Endothelial cell of umbilical vein (primary cell): ENCODE measurements around the gene RUVBL1. TPM values are rescaled to one million over a fixed set of nuclear protein-coding genes. Genes with fewer than 3 reads are reported as not detected.

Experiments
- BruUV-seq: library from RNA; stranded (reverse); fragments of 400-500 nt; replicated peaks from 2 replicates; lab custom pipeline; 2021; lab: Mats Ljungman, UMichigan
- CTCF ChIA-PET: fragments of 300-600, 350-600 bp; sonication (Branson Sonifier 250); formaldehyde crosslinking; loops from one replicate; lab custom pipeline; 2021; ENCODE audit warnings: antibody characterized with exemption, inconsistent platforms; lab: Charles Lee
- POLR2A ChIA-PET: fragments of 300-600, 350-600 bp; sonication (Branson Sonifier 250); formaldehyde crosslinking; loops from one replicate; lab custom pipeline; 2021; ENCODE audit warnings: antibody characterized with exemption, inconsistent platforms; lab: Charles Lee
- DNase-seq: peaks from one replicate; pipeline ENCODE4 v3.0.0-alpha.2; 2011; ENCODE audit warnings: low read depth, low spot score
- FAIRE-seq: peaks from 2 replicates; lab custom pipeline; 2011; peaks lifted over from hg19 to GRCh38; lab: Jason Lieb, UNC
- H2AFZ ChIP-seq: 2 replicates; pipeline ENCODE4 v1.6.0; 2012; ENCODE audit warnings: low read depth, low read length, control low read depth, inconsistent platforms
- H3K27ac ChIP-seq: 2 replicates; pipeline ENCODE4 v1.5.1; 2011; ENCODE audit warnings: low read depth, mild to moderate bottlenecking, control low read depth, low read length, moderate library complexity; ENCODE audit not compliant: insufficient read depth
- H3K27me3 ChIP-seq, 2 experiments: 2 replicates each; pipeline versions ENCODE4 v1.6.0 to v1.6.1; 2011; ENCODE audit warnings: low read length in 2 of 2, mixed read lengths in 1 of 2; ENCODE audit not compliant: control insufficient read depth in 2 of 2, insufficient read depth in 2 of 2
- H3K36me3 ChIP-seq, 2 experiments: 2 replicates in 1 of 2; 3 replicates in 1 of 2; pipeline ENCODE4 v1.5.1; 2011; ENCODE audit warnings: low read length in 2 of 2, mild to moderate bottlenecking in 1 of 2, moderate library complexity in 1 of 2; ENCODE audit not compliant: control insufficient read depth in 2 of 2, insufficient read depth in 2 of 2; ENCODE audit errors: extremely low read depth in 1 of 2
- H3K4me1 ChIP-seq: 3 replicates; pipeline ENCODE4 v1.5.1; 2011; ENCODE audit warnings: mild to moderate bottlenecking, low read length; ENCODE audit not compliant: control insufficient read depth, insufficient read depth; ENCODE audit errors: extremely low read depth
- H3K4me2 ChIP-seq: 2 replicates; pipeline ENCODE4 v1.6.1; 2011; ENCODE audit warnings: low read length, control low read depth, mixed read lengths; ENCODE audit not compliant: insufficient read depth
- H3K4me3 ChIP-seq, 3 experiments: fragments of 200-600 bp in 1 of 3; sonication (generic), shearing (Covaris generic) in 1 of 3; replicated peaks in 1 of 3; 2 replicates each; pipeline ENCODE4 v1.5.1; 2011 to 2016; ENCODE audit warnings: control low read depth in 3 of 3, low read length in 3 of 3, mild to moderate bottlenecking in 2 of 3, inconsistent platforms in 1 of 3, low read depth in 1 of 3, moderate library complexity in 1 of 3; ENCODE audit not compliant: insufficient read depth in 1 of 3
- H3K79me2 ChIP-seq: 2 replicates; pipeline ENCODE4 v1.6.0; 2012; ENCODE audit warnings: low read length, inconsistent platforms; ENCODE audit not compliant: control insufficient read depth, insufficient read depth
- H3K9ac ChIP-seq: replicated peaks from 2 replicates; pipeline ENCODE3; 2011; ENCODE audit warnings: low read length, control low read depth; ENCODE audit not compliant: insufficient read depth; ENCODE audit errors: extremely low read depth
- H3K9me1 ChIP-seq: replicated peaks from 3 replicates; pipeline ENCODE4 v1.6.0; 2011; ENCODE audit warnings: mild to moderate bottlenecking, low read length; ENCODE audit not compliant: control insufficient read depth, insufficient read depth; ENCODE audit errors: extremely low read depth
- H3K9me3 ChIP-seq: replicated peaks from 2 replicates; pipeline ENCODE4 v1.5.1; 2012; ENCODE audit warnings: low read length, inconsistent platforms; ENCODE audit not compliant: control insufficient read depth, insufficient read depth
- H4K20me1 ChIP-seq: replicated peaks from 2 replicates; pipeline ENCODE3; 2011; ENCODE audit warnings: mild to moderate bottlenecking, low read length; ENCODE audit not compliant: control insufficient read depth, insufficient read depth; ENCODE audit errors: extremely low read depth
- EZH2 ChIP-seq: IDR thresholded peaks from 2 replicates; pipeline ENCODE4 v1.6.1; 2012; ENCODE audit warnings: borderline replicate concordance, low read depth, mild to moderate bottlenecking, moderate library complexity, low read length, inconsistent platforms; ENCODE audit not compliant: severe bottlenecking
- FOS ChIP-seq: IDR thresholded peaks from 2 replicates; pipeline ENCODE4 v1.6.1; 2011; ENCODE audit warnings: mild to moderate bottlenecking, low read length, moderate library complexity, borderline replicate concordance; ENCODE audit not compliant: insufficient read depth
- GATA2 ChIP-seq: IDR thresholded peaks from 2 replicates; pipeline ENCODE4 v1.7.0; 2011; ENCODE audit warnings: low read depth, mild to moderate bottlenecking, moderate library complexity, mixed read lengths, low read length; ENCODE audit not compliant: insufficient read length, insufficient read depth
- JUN ChIP-seq: IDR thresholded peaks from 2 replicates; pipeline ENCODE4 v1.6.1; 2011; ENCODE audit warnings: borderline replicate concordance, low read depth; ENCODE audit not compliant: insufficient read length, insufficient read depth
- MAX ChIP-seq: IDR thresholded peaks from 2 replicates; pipeline ENCODE4 v1.6.1; 2011; ENCODE audit not compliant: insufficient read depth, insufficient read length
- MYC ChIP-seq: IDR thresholded peaks from one replicate; pipeline ENCODE4 v1.6.1; 2011; ENCODE audit warnings: mild to moderate bottlenecking, low read depth, low read length
- POLR2A ChIP-seq: IDR thresholded peaks from 2 replicates; pipeline ENCODE4 v1.6.1; 2012; ENCODE audit warnings: low read depth, mild to moderate bottlenecking, control low read depth, low read length
- POLR2AphosphoS5 ChIP-seq: IDR thresholded peaks from 2 replicates; pipeline ENCODE4 v1.6.1; 2012; ENCODE audit warnings: low read depth, mild to moderate bottlenecking, control low read depth, low read length, moderate library complexity; ENCODE audit not compliant: insufficient read depth
- dilution Hi-C: fragments of 300-500 bp; cut with MboI; formaldehyde crosslinking; loops from one replicate; pipeline ENCODE4 v1.15.0; 2019; ENCODE audit warnings: low sequenced_read_pairs; ENCODE audit not compliant: extremely low pct_ligation_motif_present
- intact Hi-C: fragments of 100-400 bp; cut with micrococcal nuclease; formaldehyde crosslinking; loops from one replicate; pipeline ENCODE4 v1.10.0; 2022
- polyA plus RNA-seq, 4 experiments: library from polyadenylated mRNA; depleted of rRNA in 3 of 4; stranded (reverse) in 3 of 4; unstranded in 1 of 4; fragments of >200 nt; gene quantifications; 2 replicates each; pipeline versions ENCODE4 v1.2.1 to v1.2.3, GENCODE V29; 2011 to 2012; ENCODE audit warnings: missing spikeins in 1 of 4
- total RNA-seq: library from RNA; stranded (reverse); gene quantifications from 2 replicates; pipeline ENCODE4 v1.2.3, GENCODE V29; 2021
- TF ChIP-seq, protein P1 (sequence below), 2 donors: IDR thresholded peaks; 1 replicate in 1 of 2; 2 replicates in 1 of 2; pipeline ENCODE4 v1.5.1; 2011; ENCODE audit warnings: low read length in 2 of 2, mild to moderate bottlenecking in 2 of 2, moderate library complexity in 2 of 2, control low read depth in 1 of 2, inconsistent platforms in 1 of 2, low read depth in 1 of 2; ENCODE audit not compliant: insufficient read depth in 1 of 2; ENCODE audit errors: extremely low read depth in 1 of 2

RUVBL1 gene
- total and polyA plus RNA-seq, 2 donors (not counting 3 experiments of a cell fraction or from before 2014, with no cell fraction given), result 52.5 to 58.5 TPM

GRCh38 chr3:128166971-128167453 is 43.4 kb upstream of the RUVBL1 start:
- H3K9ac ChIP-seq, result no peak overlapping the region
- no TSS peak for BruUV-seq
- FAIRE-seq, result no peak
- no peak overlapping the region for H3K4me2 ChIP-seq
- no peaks in the 10 kb centered on the region for H3K27me3 ChIP-seq
- intact Hi-C loops, result no loop called here
- TF ChIP-seq EZH2 (no peak), POLR2A (no peak), JUN (no peak), MYC (no peak), FOS (no peak), MAX (no peak), GATA2 (no peak), POLR2AphosphoS5 (no peak)
- TF ChIP-seq, protein P1, sequence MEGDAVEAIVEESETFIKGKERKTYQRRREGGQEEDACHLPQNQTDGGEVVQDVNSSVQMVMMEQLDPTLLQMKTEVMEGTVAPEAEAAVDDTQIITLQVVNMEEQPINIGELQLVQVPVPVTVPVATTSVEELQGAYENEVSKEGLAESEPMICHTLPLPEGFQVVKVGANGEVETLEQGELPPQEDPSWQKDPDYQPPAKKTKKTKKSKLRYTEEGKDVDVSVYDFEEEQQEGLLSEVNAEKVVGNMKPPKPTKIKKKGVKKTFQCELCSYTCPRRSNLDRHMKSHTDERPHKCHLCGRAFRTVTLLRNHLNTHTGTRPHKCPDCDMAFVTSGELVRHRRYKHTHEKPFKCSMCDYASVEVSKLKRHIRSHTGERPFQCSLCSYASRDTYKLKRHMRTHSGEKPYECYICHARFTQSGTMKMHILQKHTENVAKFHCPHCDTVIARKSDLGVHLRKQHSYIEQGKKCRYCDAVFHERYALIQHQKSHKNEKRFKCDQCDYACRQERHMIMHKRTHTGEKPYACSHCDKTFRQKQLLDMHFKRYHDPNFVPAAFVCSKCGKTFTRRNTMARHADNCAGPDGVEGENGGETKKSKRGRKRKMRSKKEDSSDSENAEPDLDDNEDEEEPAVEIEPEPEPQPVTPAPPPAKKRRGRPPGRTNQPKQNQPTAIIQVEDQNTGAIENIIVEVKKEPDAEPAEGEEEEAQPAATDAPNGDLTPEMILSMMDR (IDR thresholded peaks at IDR 0.05; ENCODE audit: extremely low read depth in 1 of 2, insufficient read depth in 1 of 2, low read depth in 1 of 2, low read length in 2 of 2), result no peak
- no peaks in the 10 kb centered on the region for H3K9me1 ChIP-seq
- no peak overlapping the region for H3K27ac ChIP-seq
- H3K9me3 ChIP-seq, result no peaks in the 10 kb centered on the region
- H3K36me3 ChIP-seq, result no peaks in the 10 kb centered on the region
- H3K79me2 ChIP-seq, result no peaks in the 10 kb centered on the region
- CTCF ChIA-PET, result interaction anchor here (1.1 kb wide), 1 partner anchor 59 kb away, joined by 3 read pairs; no protein-coding TSS in a partner anchor
- H4K20me1 ChIP-seq, result no peaks in the 10 kb centered on the region
- no peak overlapping the region for H2AFZ ChIP-seq
- dilution Hi-C loops, result no loop called here
- no peak overlapping the region for H3K4me3 ChIP-seq
- no peaks in the 10 kb centered on the region for H3K4me1 ChIP-seq
- POLR2A ChIA-PET, result no interaction called here
- DNase-seq, result no peak
